GM12878 (cell line): ENCODE results near the gene CACFD1. TPM values are rescaled to one million over a fixed set of nuclear protein-coding genes. Genes with fewer than 3 reads are reported as not detected.

Source experiments
- ATAC-seq: fragments of 200-7000 bp; cut with Tn5 transposase; 3 replicates; pipeline ENCODE4 v1.9.1; 2020; ENCODE audit warnings: mild to moderate bottlenecking, moderate library complexity
- BruUV-seq: library from RNA; stranded (reverse); fragments of 400-500 nt; replicated peaks from 2 replicates; lab custom pipeline; 2021; lab: Mats Ljungman, UMichigan
- CTCF ChIA-PET: fragments of 300-600 bp; sonication (Branson Sonifier 250); formaldehyde crosslinking; extraction: SDS; loops from one replicate; lab custom pipeline; 2021; ENCODE audit warnings: inconsistent platforms; lab: Yijun Ruan, JAX
- POLR2A ChIA-PET: fragments of 350-600 bp; formaldehyde crosslinking; extraction: SDS; loops from one replicate; lab custom pipeline; 2021; ENCODE audit warnings: inconsistent platforms; lab: Charles Lee
- RAD21 ChIA-PET: fragments of 300-600 bp; sonication (Branson Sonifier 250); formaldehyde crosslinking; loops from one replicate; lab custom pipeline; 2023; ENCODE audit warnings: antibody characterized with exemption; ENCODE audit not compliant: unreplicated experiment; lab: Charles Lee
- SMC1A ChIA-PET: fragments of 300-600 bp; sonication (Branson Sonifier 250); formaldehyde crosslinking; loops from one replicate; lab custom pipeline; 2023; ENCODE audit not compliant: unreplicated experiment, uncharacterized antibody; lab: Charles Lee
- DNase-seq: peaks from one replicate; pipeline ENCODE4 v3.0.0-alpha.2; 2011; ENCODE audit warnings: low read depth, low spot score
- FAIRE-seq: peaks from 3 replicates; lab custom pipeline; 2011; peaks lifted over from hg19 to GRCh38; lab: Jason Lieb, UNC
- H2AFZ ChIP-seq: 2 replicates; pipeline ENCODE4 v1.6.0; 2011; ENCODE audit warnings: low read depth, low read length, control low read depth; ENCODE audit not compliant: control insufficient read depth
- H3K27ac ChIP-seq: 2 replicates; pipeline ENCODE4 v1.5.1; 2011; ENCODE audit warnings: control low read depth; ENCODE audit not compliant: control insufficient read depth, insufficient read depth
- H3K27me3 ChIP-seq, 2 experiments: replicated peaks in 1 of 2; 2 replicates each; pipeline versions ENCODE4 v1.6.0 to v1.6.1; 2011; ENCODE audit warnings: low read length in 1 of 2; ENCODE audit not compliant: control insufficient read depth in 2 of 2, insufficient read depth in 2 of 2
- H3K36me3 ChIP-seq, 2 experiments: 2 replicates each; pipeline ENCODE4 v1.5.1; 2011; ENCODE audit warnings: low read length in 1 of 2; ENCODE audit not compliant: control insufficient read depth in 2 of 2, insufficient read depth in 2 of 2
- H3K4me1 ChIP-seq: 2 replicates; pipeline ENCODE4 v1.6.1; 2011; ENCODE audit warnings: mild to moderate bottlenecking, low read length, moderate library complexity, mixed read lengths; ENCODE audit not compliant: control insufficient read depth, insufficient read depth
- H3K4me2 ChIP-seq: 2 replicates; pipeline ENCODE4 v1.6.0; 2011; ENCODE audit warnings: control low read depth; ENCODE audit not compliant: control insufficient read depth, insufficient read depth
- H3K4me3 ChIP-seq: fragments of 200-600 bp; sonication (generic); 2 replicates; pipeline ENCODE4 v1.5.1; 2016
- H3K79me2 ChIP-seq: 2 replicates; pipeline ENCODE4 v1.6.0; 2011; ENCODE audit warnings: low read length; ENCODE audit not compliant: control insufficient read depth, insufficient read depth
- H3K9ac ChIP-seq: 2 replicates; pipeline ENCODE4 v1.8.0; 2011; ENCODE audit warnings: low read length, control low read depth, mixed read lengths; ENCODE audit not compliant: control insufficient read depth, insufficient read depth
- H3K9me3 ChIP-seq: replicated peaks from 3 replicates; pipeline ENCODE4 v1.5.1; 2011; ENCODE audit warnings: mild to moderate bottlenecking, low read length; ENCODE audit not compliant: control insufficient read depth, insufficient read depth
- H4K20me1 ChIP-seq: 2 replicates; pipeline ENCODE4 v1.6.0; 2011; ENCODE audit not compliant: control insufficient read depth, insufficient read depth
- KLF5 ChIP-seq: fragments of 450-650 bp; IDR thresholded peaks from 2 replicates; pipeline ENCODE4 v1.6.1; 2014; ENCODE audit warnings: mild to moderate bottlenecking; ENCODE audit not compliant: partially characterized antibody
- NR2C1 ChIP-seq: fragments of 450-650 bp; IDR thresholded peaks from 2 replicates; pipeline ENCODE4 v1.6.1; 2017; ENCODE audit warnings: antibody characterized with exemption, mild to moderate bottlenecking, moderate library complexity
- NR2F1 ChIP-seq: fragments of 450-650 bp; conservative IDR thresholded peaks from 2 replicates; pipeline ENCODE4 v1.6.1; 2017; ENCODE audit warnings: mild to moderate bottlenecking
- WGBS: methylation state at CpG from one replicate; pipeline ENCODE4 v1.1.6; 2016; ENCODE audit warnings: low lambda C conversion rate; ENCODE audit not compliant: insufficient replicate concordance, insufficient coverage; ENCODE audit errors: missing lambda C conversion rate; 5-methylcytosine and 5-hydroxymethylcytosine counted together
- in situ Hi-C: fragments of 300-500 bp; cut with MboI; formaldehyde crosslinking; loops from 9 replicates; pipeline ENCODE4 v1.14.3; 2018; ENCODE audit warnings: mixed read lengths
- intact Hi-C: fragments of 100-400 bp; cut with micrococcal nuclease; formaldehyde crosslinking; loops from one replicate; pipeline ENCODE4 v1.14.2; 2022; ENCODE audit not compliant: unreplicated experiment
- polyA plus RNA-seq, 11 experiments: library from polyadenylated mRNA; depleted of rRNA in 4 of 11; unstranded in 6 of 11; stranded (reverse) in 5 of 11; fragments of >200 nt; fragmentation: Nextera tagmentation in 4 of 11; fragmentation: Illumina TruSeq in 1 of 11; extraction: Ambion mirVana in 4 of 11; extraction: Trizol in 1 of 11; gene quantifications; 1 replicate in 1 of 11; 2 replicates in 10 of 11; pipeline versions ENCODE4 v1.2.1 to v1.2.3, GENCODE V29; 2011 to 2016; ENCODE audit warnings: inconsistent platforms in 2 of 11, missing spikeins in 2 of 11, low read depth in 1 of 11
- total RNA-seq, 4 experiments: library from RNA; depleted of rRNA in 3 of 4; stranded (reverse); fragments of >200 nt in 3 of 4; fragmentation: Illumina TruSeq in 1 of 4; extraction: Trizol in 1 of 4; gene quantifications; 2 replicates each; pipeline versions ENCODE4 v1.2.1 to v1.2.3, GENCODE V29; 2013 to 2021

CACFD1 gene
- total and polyA plus RNA-seq, 10 of the 15 experiments (the other 5 are each of a cell fraction or from before 2014, with no cell fraction given) = 0.09 to 5.8 (median 1.4) TPM; not detected in 1

GRCh38 chr9:133509179-133510083 is 49.7 kb downstream of the CACFD1 start:
- Histone ChIP-seq H3K4me1 (no peaks in the 10 kb centered on the region), H3K9ac (no peak overlapping the region), H4K20me1 (no peaks in the 10 kb centered on the region), H2AFZ (no peak overlapping the region), H3K36me3 (no peaks in the 10 kb centered on the region), H3K79me2 (no peaks in the 10 kb centered on the region), H3K4me2 (no peak overlapping the region), H3K27ac (no peak overlapping the region), H3K9me3 (no peaks in the 10 kb centered on the region), H3K27me3 (no peaks in the 10 kb centered on the region; a peak in 1 of 4 replicates), H3K4me3 (no peak overlapping the region)
- ChIA-PET RAD21 (no interaction called here), SMC1A (no interaction called here), POLR2A (no interaction called here), CTCF (no interaction called here)
- whole genome bisulfite sequencing = 16% methylated on average over 26 of the region's 26 CpGs
- no peak for DNase-seq
- no peak for TF ChIP-seq NR2F1
- intact Hi-C loops = no loop called here
- in situ Hi-C loops = no loop called here
- ATAC-seq = no peak
- no peak for FAIRE-seq
- BruUV-seq = no TSS peak

GRCh38 chr9:133510926-133511505 is 51.2 kb downstream of the CACFD1 start:
- intact Hi-C loops = no loop called here
- FAIRE-seq = no peak
- POLR2A ChIA-PET = no interaction called here
- SMC1A ChIA-PET = no interaction called here
- Histone ChIP-seq H3K9ac (no peak overlapping the region), H3K27me3 (no peaks in the 10 kb centered on the region; a peak in 2 of 4 replicates), H3K9me3 (no peaks in the 10 kb centered on the region), H3K27ac (no peak overlapping the region), H3K79me2 (no peaks in the 10 kb centered on the region), H3K36me3 (no peaks in the 10 kb centered on the region), H3K4me2 (no peak overlapping the region), H4K20me1 (no peaks in the 10 kb centered on the region), H2AFZ (no peak overlapping the region), H3K4me1 (no peaks in the 10 kb centered on the region), H3K4me3 (no peak overlapping the region)
- 55% methylated on average over 27 of the region's 27 CpGs for WGBS
- DNase-seq = no peak
- TF ChIP-seq KLF5 (no peak), NR2C1 (no peak)
- RAD21 ChIA-PET = no interaction called here
- BruUV-seq = no TSS peak
- no peak for ATAC-seq
- CTCF ChIA-PET = no interaction called here
- in situ Hi-C loops = no loop called here
